HepG2 (cell line): ENCODE results near the gene URI1. TPM values are rescaled to one million over a fixed set of nuclear protein-coding genes. Genes with fewer than 3 reads are reported as not detected.

Experiments used
- ATAC-seq: fragments of 200-7000 bp; cut with Tn5 transposase; 3 replicates; pipeline ENCODE4 v1.9.1; 2020; ENCODE audit warnings: mild to moderate bottlenecking, moderate library complexity
- BruUV-seq: library from RNA; stranded (reverse); fragments of 400-500 nt; replicated peaks from 2 replicates; lab custom pipeline; 2021; lab: Mats Ljungman, UMichigan
- CTCF ChIA-PET: fragments of 300-600 bp; formaldehyde crosslinking; extraction: SDS; loops from one replicate; lab custom pipeline; 2021; ENCODE audit warnings: low total read pairs, inconsistent platforms, low intra/inter-chr PET ratio; lab: Yijun Ruan, JAX
- POLR2A ChIA-PET: fragments of 350-600 bp; sonication (Branson Sonifier 250); formaldehyde crosslinking; loops from one replicate; lab custom pipeline; 2020; ENCODE audit warnings: antibody characterized with exemption, inconsistent platforms; lab: Yijun Ruan, JAX
- DNase-seq: peaks from one replicate; pipeline ENCODE4 v3.0.0-alpha.2; 2015; ENCODE audit warnings: low spot score
- FAIRE-seq: peaks from 3 replicates; lab custom pipeline; 2011; peaks lifted over from hg19 to GRCh38; lab: Jason Lieb, UNC
- H2AFZ ChIP-seq: one replicate; pipeline ENCODE4 v1.6.1; 2011; ENCODE audit warnings: low read length, inconsistent platforms
- H3K27ac ChIP-seq: fragments of 300-600 bp; 3 replicates; pipeline ENCODE4 v1.8.0; 2011; ENCODE audit warnings: mixed run types, mild to moderate bottlenecking, mixed read lengths, low read length, inconsistent platforms; ENCODE audit not compliant: insufficient read depth; ENCODE audit errors: extremely low read length
- H3K27me3 ChIP-seq, 2 experiments: fragments of 200-600 bp in 1 of 2; 2 replicates in 1 of 2; 3 replicates in 1 of 2; pipeline versions ENCODE4 v1.6.0 to v1.8.0; 2011; ENCODE audit warnings: low read length in 2 of 2, mild to moderate bottlenecking in 2 of 2, moderate library complexity in 2 of 2, inconsistent platforms in 1 of 2; ENCODE audit not compliant: insufficient read depth in 2 of 2, control insufficient read depth in 1 of 2
- H3K36me3 ChIP-seq, 2 experiments: fragments of 200-600 bp in 1 of 2; replicated peaks in 1 of 2; 2 replicates in 1 of 2; 3 replicates in 1 of 2; pipeline versions ENCODE4 v1.5.1 to v1.8.0; 2011; ENCODE audit warnings: low read length in 2 of 2, inconsistent platforms in 1 of 2; ENCODE audit not compliant: insufficient read depth in 2 of 2, control insufficient read depth in 1 of 2
- H3K4me1 ChIP-seq: 2 replicates; pipeline ENCODE4 v1.5.1; 2012; ENCODE audit warnings: low read length, inconsistent platforms; ENCODE audit not compliant: insufficient read depth
- H3K4me2 ChIP-seq: 2 replicates; pipeline ENCODE4 v1.6.0; 2011; ENCODE audit warnings: low read depth, low read length, inconsistent platforms
- H3K4me3 ChIP-seq, 3 experiments: fragments of 200-600 bp in 1 of 3; sonication (generic), shearing (Covaris generic) in 1 of 3; replicated peaks in 1 of 3; 2 replicates each; pipeline ENCODE4 v1.5.1; 2011 to 2016; ENCODE audit warnings: low read length in 3 of 3, inconsistent platforms in 2 of 3, low read depth in 2 of 3, mild to moderate bottlenecking in 2 of 3, control low read depth in 1 of 3, mixed read lengths in 1 of 3; ENCODE audit not compliant: insufficient read depth in 1 of 3
- H3K79me2 ChIP-seq: one replicate; pipeline ENCODE4 v1.6.1; 2011; ENCODE audit warnings: low read length, inconsistent platforms; ENCODE audit not compliant: insufficient read depth
- H3K9ac ChIP-seq: 2 replicates; pipeline ENCODE4 v1.6.0; 2011; ENCODE audit warnings: mild to moderate bottlenecking, low read depth, low read length, inconsistent platforms; ENCODE audit not compliant: insufficient read depth
- H3K9me3 ChIP-seq: 2 replicates; pipeline ENCODE4 v1.5.1; 2012; ENCODE audit warnings: mild to moderate bottlenecking, low read length
- H4K20me1 ChIP-seq: 2 replicates; pipeline ENCODE4 v1.6.0; 2011; ENCODE audit warnings: inconsistent platforms, mild to moderate bottlenecking, low read length, moderate library complexity; ENCODE audit not compliant: insufficient read depth
- CCAR2 ChIP-seq: fragments of 200-400 bp; formaldehyde crosslinking; optimal IDR thresholded peaks from 2 replicates; pipeline ENCODE3; 2018; ENCODE audit warnings: low read depth, mild to moderate bottlenecking, low read length, moderate library complexity
- POGZ ChIP-seq: sonication (generic); formaldehyde crosslinking; IDR thresholded peaks from 2 replicates; pipeline ENCODE4 v1.4.0; 2020; ENCODE audit warnings: mild to moderate bottlenecking, missing genetic modification reagents
- XRCC5 ChIP-seq: fragments of 200-400 bp; formaldehyde crosslinking; optimal IDR thresholded peaks from 2 replicates; pipeline ENCODE3; 2017; ENCODE audit warnings: mild to moderate bottlenecking, low read length
- ZGPAT ChIP-seq: IDR thresholded peaks from 2 replicates; pipeline ENCODE4 v1.6.1; 2016; ENCODE audit warnings: mild to moderate bottlenecking
- ZNF382 ChIP-seq: sonication (generic); formaldehyde crosslinking; IDR thresholded peaks from 2 replicates; pipeline ENCODE4 v1.5.0; 2020; ENCODE audit warnings: missing genetic modification reagents, mild to moderate bottlenecking, borderline replicate concordance
- WGBS: methylation state at CpG from one replicate; pipeline ENCODE4 v1.1.6; 2017; ENCODE audit warnings: low lambda C conversion rate; 5-methylcytosine and 5-hydroxymethylcytosine counted together
- in situ Hi-C: cut with HindIII; loops from 2 replicates; pipeline ENCODE4 v1.10.0; 2017; ENCODE audit warnings: low pct_unique_long_range_greater_than_20kb; ENCODE audit not compliant: extremely low pct_ligation_motif_present
- intact Hi-C: fragments of 100-400 bp; cut with micrococcal nuclease; formaldehyde crosslinking; loops from one replicate; pipeline ENCODE4 v1.10.0; 2022; ENCODE audit not compliant: unreplicated experiment
- polyA plus RNA-seq, 8 experiments: library from polyadenylated mRNA; depleted of rRNA in 3 of 8; stranded (reverse) in 7 of 8; unstranded in 1 of 8; fragments of >200 nt; fragmentation: Illumina TruSeq in 4 of 8; extraction: Trizol in 4 of 8; gene quantifications; 2 replicates each; pipeline versions ENCODE4 v1.2.1 to v1.2.3, GENCODE V29; 2011 to 2016; ENCODE audit warnings: low read depth in 4 of 8, missing spikeins in 1 of 8, mixed read lengths in 1 of 8; ENCODE audit not compliant: insufficient read depth in 1 of 8
- total RNA-seq, 5 experiments: library from RNA; depleted of rRNA; stranded (reverse); fragments of >200 nt; fragmentation: Illumina TruSeq; extraction: Trizol; gene quantifications; 2 replicates each; pipeline ENCODE4 v1.2.3, GENCODE V29; 2016; ENCODE audit warnings: low read depth in 1 of 5
- TF ChIP-seq, protein P1 (sequence below): sonication (generic); formaldehyde crosslinking; IDR thresholded peaks from 2 replicates; pipeline ENCODE4 v1.4.0; 2020; ENCODE audit warnings: missing genetic modification reagents, low read depth, mild to moderate bottlenecking, borderline replicate concordance
- TF ChIP-seq, protein P2 (sequence below): sonication (generic); formaldehyde crosslinking; conservative IDR thresholded peaks from 2 replicates; pipeline ENCODE4 v1.4.0; 2020; ENCODE audit warnings: missing genetic modification reagents
- TF ChIP-seq, protein P3 (sequence below): sonication (generic); formaldehyde crosslinking; IDR thresholded peaks from 2 replicates; pipeline ENCODE4 v1.8.1; 2023; ENCODE audit warnings: missing genetic modification reagents, inconsistent platforms, borderline replicate concordance

Gene URI1
- total and polyA plus RNA-seq, 2 of the 13 experiments (the other 11 are each of a cell fraction or from before 2014, with no cell fraction given): 43.6 to 67.9 TPM

DNA sequence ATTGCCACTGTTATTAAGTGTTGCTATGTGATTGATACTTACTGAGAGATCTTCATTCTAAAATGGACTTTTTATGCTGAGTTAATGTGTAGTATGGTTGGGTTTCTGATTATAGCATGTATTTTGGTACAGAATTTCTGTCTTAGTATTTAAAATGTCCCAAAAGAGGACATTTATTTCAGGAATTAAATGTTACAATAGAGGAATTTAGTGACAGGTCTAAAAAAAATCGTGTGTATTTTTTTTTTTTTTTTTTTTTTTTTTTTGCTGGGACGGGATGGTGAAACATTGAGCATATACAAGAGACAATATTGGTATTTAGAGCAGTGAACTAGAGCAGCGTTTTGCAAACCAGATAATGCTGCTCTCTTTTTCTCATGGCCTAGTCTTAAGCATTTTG, 27.9 kb downstream of the URI1 start:
- ChIA-PET CTCF (no interaction called here), POLR2A (no interaction called here)
- H3K9me3 ChIP-seq: no peaks in the 10 kb centered on the region
- no peak overlapping the region for H2AFZ ChIP-seq
- WGBS: 68% methylated on average over 3 of the region's 3 CpGs
- DNase-seq: no peak
- ATAC-seq: no peak
- no peak overlapping the region for H3K4me2 ChIP-seq
- no peaks in the 10 kb centered on the region for H3K36me3 ChIP-seq
- no peak overlapping the region for H3K27ac ChIP-seq
- in situ Hi-C loops: no loop called here
- H3K9ac ChIP-seq: no peak overlapping the region
- peaks cover 17% of the 10 kb centered on the region for H4K20me1 ChIP-seq
- no TSS peak for BruUV-seq
- intact Hi-C loops: no loop called here
- no peak for FAIRE-seq
- no peaks in the 10 kb centered on the region for H3K27me3 ChIP-seq
- no peak overlapping the region for H3K4me3 ChIP-seq
- peaks cover 26% of the 10 kb centered on the region for H3K4me1 ChIP-seq
- TF ChIP-seq XRCC5 (no peak), POGZ (CRISPR knock-in tag) (no peak), CCAR2 (no peak), ZGPAT (CRISPR knock-in tag) (no peak), ZNF382 (CRISPR knock-in tag) (no peak)
- TF ChIP-seq, protein P1, sequence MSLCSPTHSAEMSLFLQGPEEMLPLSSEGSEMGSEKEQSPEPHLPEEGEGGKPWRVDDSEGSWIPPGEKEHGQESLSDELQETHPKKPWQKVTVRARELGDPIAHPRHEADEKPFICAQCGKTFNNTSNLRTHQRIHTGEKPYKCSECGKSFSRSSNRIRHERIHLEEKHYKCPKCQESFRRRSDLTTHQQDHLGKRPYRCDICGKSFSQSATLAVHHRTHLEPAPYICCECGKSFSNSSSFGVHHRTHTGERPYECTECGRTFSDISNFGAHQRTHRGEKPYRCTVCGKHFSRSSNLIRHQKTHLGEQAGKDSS (CRISPR knock-in tag): no peak
- TF ChIP-seq, protein P2, sequence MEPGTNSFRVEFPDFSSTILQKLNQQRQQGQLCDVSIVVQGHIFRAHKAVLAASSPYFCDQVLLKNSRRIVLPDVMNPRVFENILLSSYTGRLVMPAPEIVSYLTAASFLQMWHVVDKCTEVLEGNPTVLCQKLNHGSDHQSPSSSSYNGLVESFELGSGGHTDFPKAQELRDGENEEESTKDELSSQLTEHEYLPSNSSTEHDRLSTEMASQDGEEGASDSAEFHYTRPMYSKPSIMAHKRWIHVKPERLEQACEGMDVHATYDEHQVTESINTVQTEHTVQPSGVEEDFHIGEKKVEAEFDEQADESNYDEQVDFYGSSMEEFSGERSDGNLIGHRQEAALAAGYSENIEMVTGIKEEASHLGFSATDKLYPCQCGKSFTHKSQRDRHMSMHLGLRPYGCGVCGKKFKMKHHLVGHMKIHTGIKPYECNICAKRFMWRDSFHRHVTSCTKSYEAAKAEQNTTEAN: no peak
- TF ChIP-seq, protein P3, sequence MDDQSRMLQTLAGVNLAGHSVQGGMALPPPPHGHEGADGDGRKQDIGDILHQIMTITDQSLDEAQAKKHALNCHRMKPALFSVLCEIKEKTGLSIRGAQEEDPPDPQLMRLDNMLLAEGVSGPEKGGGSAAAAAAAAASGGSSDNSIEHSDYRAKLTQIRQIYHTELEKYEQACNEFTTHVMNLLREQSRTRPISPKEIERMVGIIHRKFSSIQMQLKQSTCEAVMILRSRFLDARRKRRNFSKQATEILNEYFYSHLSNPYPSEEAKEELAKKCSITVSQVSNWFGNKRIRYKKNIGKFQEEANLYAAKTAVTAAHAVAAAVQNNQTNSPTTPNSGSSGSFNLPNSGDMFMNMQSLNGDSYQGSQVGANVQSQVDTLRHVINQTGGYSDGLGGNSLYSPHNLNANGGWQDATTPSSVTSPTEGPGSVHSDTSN (CRISPR knock-in tag): no peak
- peaks cover 94% of the 10 kb centered on the region for H3K79me2 ChIP-seq
